Stomach (tissue), 4 donors: ENCODE measurements around the gene SPINT3.

Source experiments
- POLR2A ChIP-seq, 4 donors: fragments of 450-650 bp; IDR thresholded peaks; one replicate each; pipeline ENCODE4 v1.6.1; 2016; ENCODE audit warnings: antibody characterized with exemption in 4 of 4, control low read depth in 2 of 4, mild to moderate bottlenecking in 1 of 4, moderate library complexity in 1 of 4
- TF ChIP-seq, protein P1 (sequence below), 7 experiments: fragments of 450-650 bp in 4 of 7; fragments of 200-600 bp in 3 of 7; sonication (generic) in 3 of 7; IDR thresholded peaks; one replicate each; pipeline ENCODE4 v1.5.1; 2016 to 2019; ENCODE audit warnings: antibody characterized with exemption in 7 of 7, control low read depth in 2 of 7, mild to moderate bottlenecking in 1 of 7

GRCh38 chr20:45495501-45495941 is 19.9 kb downstream of the SPINT3 start:
- TF ChIP-seq, protein P1, sequence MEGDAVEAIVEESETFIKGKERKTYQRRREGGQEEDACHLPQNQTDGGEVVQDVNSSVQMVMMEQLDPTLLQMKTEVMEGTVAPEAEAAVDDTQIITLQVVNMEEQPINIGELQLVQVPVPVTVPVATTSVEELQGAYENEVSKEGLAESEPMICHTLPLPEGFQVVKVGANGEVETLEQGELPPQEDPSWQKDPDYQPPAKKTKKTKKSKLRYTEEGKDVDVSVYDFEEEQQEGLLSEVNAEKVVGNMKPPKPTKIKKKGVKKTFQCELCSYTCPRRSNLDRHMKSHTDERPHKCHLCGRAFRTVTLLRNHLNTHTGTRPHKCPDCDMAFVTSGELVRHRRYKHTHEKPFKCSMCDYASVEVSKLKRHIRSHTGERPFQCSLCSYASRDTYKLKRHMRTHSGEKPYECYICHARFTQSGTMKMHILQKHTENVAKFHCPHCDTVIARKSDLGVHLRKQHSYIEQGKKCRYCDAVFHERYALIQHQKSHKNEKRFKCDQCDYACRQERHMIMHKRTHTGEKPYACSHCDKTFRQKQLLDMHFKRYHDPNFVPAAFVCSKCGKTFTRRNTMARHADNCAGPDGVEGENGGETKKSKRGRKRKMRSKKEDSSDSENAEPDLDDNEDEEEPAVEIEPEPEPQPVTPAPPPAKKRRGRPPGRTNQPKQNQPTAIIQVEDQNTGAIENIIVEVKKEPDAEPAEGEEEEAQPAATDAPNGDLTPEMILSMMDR (IDR thresholded peaks at IDR 0.05): no peak
- TF ChIP-seq POLR2A (IDR thresholded peaks at IDR 0.05): no peak
